ENCODE results near the gene SLC4A1. TPM values are rescaled to one million over a fixed set of nuclear protein-coding genes. Genes with fewer than 3 reads are reported as not detected.

SLC4A1 gene
- total and polyA plus RNA-seq, 4 donors, result 0.14 to 1,478 TPM; not detected in 2

DNA sequence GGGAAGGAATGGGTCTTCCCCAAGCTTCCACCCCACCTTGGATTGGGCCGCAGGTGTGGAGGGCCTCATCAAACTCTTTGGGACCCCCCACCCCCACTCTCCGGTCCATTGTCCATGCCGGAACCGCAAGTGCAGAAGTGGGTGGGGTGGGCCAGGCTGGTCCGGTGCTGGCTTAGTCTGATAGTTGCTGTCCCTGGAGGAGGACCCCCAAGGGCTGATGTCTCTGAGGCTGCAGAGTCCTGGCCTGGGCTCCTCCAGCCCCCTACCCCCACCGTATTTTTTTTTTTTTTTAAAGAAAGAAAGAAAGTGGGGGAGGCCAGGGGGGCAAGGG, 61.1 kb downstream of the SLC4A1 start:
- Histone ChIP-seq H3K4me3 (ENCODE audit: low read depth in 1 of 3, low read length in 3 of 3) (no peak overlapping the region), H3K4me1 (ENCODE audit: control insufficient read depth in 4 of 4, insufficient read depth in 4 of 4, low read length in 3 of 4) (peaks cover 0 to 12% (median 7%) of the 10 kb centered on the region in 4 donors), H3K9ac (ENCODE audit: low read depth in 1 of 2, low read length in 2 of 2) (no peak overlapping the region), H3K9me3 (ENCODE audit: control insufficient read depth in 4 of 4, low read length in 3 of 4) (no peaks in the 10 kb centered on the region), H3K36me3 (ENCODE audit: control insufficient read depth in 4 of 4, insufficient read depth in 3 of 4, low read depth in 1 of 4, low read length in 3 of 4) (peaks cover 1 to 34% (median 23%) of the 10 kb centered on the region in 4 donors), H3K27ac (ENCODE audit: low read depth in 1 of 2, low read length in 2 of 2) (no peak overlapping the region), H3K27me3 (ENCODE audit: control insufficient read depth in 4 of 4, insufficient read depth in 4 of 4, low read length in 3 of 4) (no peaks in the 10 kb centered on the region)
- TF ChIP-seq EGR1 (IDR thresholded peaks at IDR 0.05; ENCODE audit: low read depth in 2 of 2) (no peak), RAD21 (IDR thresholded peaks at IDR 0.05) (no peak), YY1 (IDR thresholded peaks at IDR 0.05) (no peak), RXRA (IDR thresholded peaks at IDR 0.05) (no peak), SP1 (IDR thresholded peaks at IDR 0.05) (no peak), GABPA (IDR thresholded peaks at IDR 0.05 in 1 of 2, conservative IDR thresholded peaks at IDR 0.05 in 1 of 2) (no peak), TAF1 (conservative IDR thresholded peaks at IDR 0.05) (no peak), FOXA2 (IDR thresholded peaks at IDR 0.05) (no peak), HNF4A (conservative IDR thresholded peaks at IDR 0.05) (no peak), FOXA1 (IDR thresholded peaks at IDR 0.05) (no peak), JUND (IDR thresholded peaks at IDR 0.05) (no peak), NR2F2 (IDR thresholded peaks at IDR 0.05) (no peak), HNF4G (IDR thresholded peaks at IDR 0.05) (no peak)
- TF ChIP-seq, protein P1, sequence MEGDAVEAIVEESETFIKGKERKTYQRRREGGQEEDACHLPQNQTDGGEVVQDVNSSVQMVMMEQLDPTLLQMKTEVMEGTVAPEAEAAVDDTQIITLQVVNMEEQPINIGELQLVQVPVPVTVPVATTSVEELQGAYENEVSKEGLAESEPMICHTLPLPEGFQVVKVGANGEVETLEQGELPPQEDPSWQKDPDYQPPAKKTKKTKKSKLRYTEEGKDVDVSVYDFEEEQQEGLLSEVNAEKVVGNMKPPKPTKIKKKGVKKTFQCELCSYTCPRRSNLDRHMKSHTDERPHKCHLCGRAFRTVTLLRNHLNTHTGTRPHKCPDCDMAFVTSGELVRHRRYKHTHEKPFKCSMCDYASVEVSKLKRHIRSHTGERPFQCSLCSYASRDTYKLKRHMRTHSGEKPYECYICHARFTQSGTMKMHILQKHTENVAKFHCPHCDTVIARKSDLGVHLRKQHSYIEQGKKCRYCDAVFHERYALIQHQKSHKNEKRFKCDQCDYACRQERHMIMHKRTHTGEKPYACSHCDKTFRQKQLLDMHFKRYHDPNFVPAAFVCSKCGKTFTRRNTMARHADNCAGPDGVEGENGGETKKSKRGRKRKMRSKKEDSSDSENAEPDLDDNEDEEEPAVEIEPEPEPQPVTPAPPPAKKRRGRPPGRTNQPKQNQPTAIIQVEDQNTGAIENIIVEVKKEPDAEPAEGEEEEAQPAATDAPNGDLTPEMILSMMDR (IDR thresholded peaks at IDR 0.05; ENCODE audit: low read depth, low read length, missing input control), result no peak
- TF ChIP-seq, protein P2, sequence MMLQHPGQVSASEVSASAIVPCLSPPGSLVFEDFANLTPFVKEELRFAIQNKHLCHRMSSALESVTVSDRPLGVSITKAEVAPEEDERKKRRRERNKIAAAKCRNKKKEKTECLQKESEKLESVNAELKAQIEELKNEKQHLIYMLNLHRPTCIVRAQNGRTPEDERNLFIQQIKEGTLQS (IDR thresholded peaks at IDR 0.05), result no peak
- TF ChIP-seq, protein P3, sequence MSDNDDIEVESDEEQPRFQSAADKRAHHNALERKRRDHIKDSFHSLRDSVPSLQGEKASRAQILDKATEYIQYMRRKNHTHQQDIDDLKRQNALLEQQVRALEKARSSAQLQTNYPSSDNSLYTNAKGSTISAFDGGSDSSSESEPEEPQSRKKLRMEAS (IDR thresholded peaks at IDR 0.05), result no peak
- TF ChIP-seq, protein P4, sequence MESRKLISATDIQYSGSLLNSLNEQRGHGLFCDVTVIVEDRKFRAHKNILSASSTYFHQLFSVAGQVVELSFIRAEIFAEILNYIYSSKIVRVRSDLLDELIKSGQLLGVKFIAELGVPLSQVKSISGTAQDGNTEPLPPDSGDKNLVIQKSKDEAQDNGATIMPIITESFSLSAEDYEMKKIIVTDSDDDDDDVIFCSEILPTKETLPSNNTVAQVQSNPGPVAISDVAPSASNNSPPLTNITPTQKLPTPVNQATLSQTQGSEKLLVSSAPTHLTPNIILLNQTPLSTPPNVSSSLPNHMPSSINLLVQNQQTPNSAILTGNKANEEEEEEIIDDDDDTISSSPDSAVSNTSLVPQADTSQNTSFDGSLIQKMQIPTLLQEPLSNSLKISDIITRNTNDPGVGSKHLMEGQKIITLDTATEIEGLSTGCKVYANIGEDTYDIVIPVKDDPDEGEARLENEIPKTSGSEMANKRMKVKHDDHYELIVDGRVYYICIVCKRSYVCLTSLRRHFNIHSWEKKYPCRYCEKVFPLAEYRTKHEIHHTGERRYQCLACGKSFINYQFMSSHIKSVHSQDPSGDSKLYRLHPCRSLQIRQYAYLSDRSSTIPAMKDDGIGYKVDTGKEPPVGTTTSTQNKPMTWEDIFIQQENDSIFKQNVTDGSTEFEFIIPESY (IDR thresholded peaks at IDR 0.05), result no peak
- TF ChIP-seq, protein P5, sequence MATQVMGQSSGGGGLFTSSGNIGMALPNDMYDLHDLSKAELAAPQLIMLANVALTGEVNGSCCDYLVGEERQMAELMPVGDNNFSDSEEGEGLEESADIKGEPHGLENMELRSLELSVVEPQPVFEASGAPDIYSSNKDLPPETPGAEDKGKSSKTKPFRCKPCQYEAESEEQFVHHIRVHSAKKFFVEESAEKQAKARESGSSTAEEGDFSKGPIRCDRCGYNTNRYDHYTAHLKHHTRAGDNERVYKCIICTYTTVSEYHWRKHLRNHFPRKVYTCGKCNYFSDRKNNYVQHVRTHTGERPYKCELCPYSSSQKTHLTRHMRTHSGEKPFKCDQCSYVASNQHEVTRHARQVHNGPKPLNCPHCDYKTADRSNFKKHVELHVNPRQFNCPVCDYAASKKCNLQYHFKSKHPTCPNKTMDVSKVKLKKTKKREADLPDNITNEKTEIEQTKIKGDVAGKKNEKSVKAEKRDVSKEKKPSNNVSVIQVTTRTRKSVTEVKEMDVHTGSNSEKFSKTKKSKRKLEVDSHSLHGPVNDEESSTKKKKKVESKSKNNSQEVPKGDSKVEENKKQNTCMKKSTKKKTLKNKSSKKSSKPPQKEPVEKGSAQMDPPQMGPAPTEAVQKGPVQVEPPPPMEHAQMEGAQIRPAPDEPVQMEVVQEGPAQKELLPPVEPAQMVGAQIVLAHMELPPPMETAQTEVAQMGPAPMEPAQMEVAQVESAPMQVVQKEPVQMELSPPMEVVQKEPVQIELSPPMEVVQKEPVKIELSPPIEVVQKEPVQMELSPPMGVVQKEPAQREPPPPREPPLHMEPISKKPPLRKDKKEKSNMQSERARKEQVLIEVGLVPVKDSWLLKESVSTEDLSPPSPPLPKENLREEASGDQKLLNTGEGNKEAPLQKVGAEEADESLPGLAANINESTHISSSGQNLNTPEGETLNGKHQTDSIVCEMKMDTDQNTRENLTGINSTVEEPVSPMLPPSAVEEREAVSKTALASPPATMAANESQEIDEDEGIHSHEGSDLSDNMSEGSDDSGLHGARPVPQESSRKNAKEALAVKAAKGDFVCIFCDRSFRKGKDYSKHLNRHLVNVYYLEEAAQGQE (IDR thresholded peaks at IDR 0.05), result no peak
- DNase-seq (ENCODE audit: low spot score), result no peak
- 86% methylated on average over 6 of the region's 6 CpGs for WGBS

Measured in liver (tissue), 9 donors.